NCI-H510A (cell line): ENCODE data around the gene FBXL4.
"Not testable (repeated sequence)": the region's sequence is repeated elsewhere in the genome, so short reads cannot be mapped to it uniquely, and the experiment has no call there.

ENCODE experiments used
- DNase-seq: peaks from one replicate; lab custom pipeline; 2025; lab: John Stamatoyannopoulos, UW

The FBXL4 gene

DNA sequence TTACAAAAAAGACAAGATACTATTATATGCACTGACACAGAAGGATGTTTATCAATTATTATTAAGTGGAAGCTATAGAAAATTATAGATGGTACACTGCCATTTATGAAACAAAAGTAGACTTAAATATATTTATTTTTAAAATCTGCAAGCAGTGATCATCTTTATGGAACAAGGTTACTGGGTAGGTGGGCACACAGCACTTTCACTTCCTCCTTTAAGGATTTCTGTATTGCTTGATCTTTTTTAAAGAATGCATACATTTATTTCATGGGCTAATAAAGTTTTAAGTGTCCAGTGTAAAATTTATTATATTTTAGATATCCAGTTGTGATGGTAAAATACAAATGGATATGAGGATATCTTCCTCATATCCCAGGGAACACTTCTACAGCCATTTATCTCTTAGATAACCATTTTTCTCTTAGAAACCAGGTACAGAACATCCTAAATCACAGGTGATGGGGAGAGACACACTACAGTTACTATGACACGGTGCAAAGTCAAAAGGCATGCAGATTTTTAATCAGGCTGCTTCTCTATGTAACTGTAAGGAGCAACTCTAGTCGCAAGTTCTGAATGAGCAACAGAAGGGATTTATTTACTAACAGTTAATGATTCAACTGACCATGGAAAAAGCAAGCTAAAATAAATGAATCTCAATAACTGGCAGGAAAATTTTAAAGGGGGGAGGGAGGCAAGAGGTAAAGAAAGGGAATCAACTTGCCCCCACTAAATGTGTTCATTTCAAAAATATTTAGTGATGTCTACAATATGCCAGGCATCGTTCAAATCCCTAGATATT is 2.2 kb downstream of the FBXL4 start:
- no peak for DNase-seq

DNA sequence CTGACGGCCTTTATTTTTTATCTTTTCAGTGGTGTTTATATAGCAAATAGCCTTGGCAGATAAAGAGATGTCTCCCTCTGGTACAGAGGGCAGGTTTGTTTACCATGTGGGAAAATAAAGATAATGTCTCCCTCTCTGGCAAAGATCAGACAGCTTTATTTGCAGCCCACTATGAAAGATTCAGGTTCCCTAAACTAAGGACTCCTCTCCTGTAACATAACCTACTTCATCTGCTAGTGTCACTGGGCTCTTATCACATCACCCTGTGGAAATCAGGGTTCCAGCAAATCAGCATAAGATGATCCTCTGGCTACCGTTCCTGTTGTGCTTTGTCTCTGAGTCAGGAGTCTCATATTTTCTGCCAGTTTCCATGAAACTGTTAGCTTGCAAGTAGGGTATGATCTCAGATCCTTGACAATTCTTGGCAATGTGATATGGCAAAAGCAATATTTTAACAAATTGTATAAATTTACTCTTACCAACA is 3.1 kb downstream of the FBXL4 start:
- no peak for DNase-seq

DNA sequence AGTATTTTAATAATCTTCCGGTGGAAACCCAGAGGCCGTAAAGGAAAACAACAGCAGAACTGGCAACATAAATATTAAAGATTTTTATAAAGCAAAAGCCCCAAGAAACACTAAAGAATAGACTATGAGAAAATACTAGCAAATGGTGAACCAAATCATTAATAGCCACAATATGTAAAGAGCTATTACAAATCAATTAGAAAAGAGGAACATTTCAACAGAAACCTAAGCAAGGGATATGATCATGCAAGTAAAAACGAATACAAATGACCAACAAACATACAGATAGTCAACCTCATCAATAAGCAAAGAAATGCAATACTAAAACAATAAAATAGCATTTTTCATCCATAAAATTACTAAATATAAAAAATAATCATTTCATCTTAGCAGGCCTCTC is 3.6 kb downstream of the FBXL4 start:
- DNase-seq: no peak

DNA sequence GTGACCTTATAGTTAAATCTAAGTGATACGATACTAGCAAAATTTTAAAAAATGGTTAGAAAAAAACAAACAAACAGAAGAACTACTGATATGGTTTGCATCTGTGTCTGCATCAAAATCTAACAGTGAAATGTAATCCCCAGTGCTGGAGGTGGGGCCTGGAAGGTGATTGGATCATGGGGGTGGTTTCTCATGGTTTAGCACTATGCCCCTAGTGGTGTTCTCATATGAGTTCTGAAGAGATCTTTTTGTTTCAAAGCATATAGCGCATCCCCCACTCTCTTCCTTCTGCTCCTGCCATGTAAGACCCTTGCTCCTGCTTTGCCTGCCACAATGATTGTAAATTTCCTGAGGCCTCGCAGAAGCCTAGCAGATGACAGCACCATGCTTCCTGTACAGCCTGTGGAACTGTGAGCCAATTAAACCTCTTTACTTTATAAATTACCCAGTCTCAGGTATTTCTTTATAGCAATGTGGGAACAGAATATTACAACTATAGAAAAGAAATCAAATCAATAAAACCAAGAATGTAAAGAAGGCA is 5.4 kb downstream of the FBXL4 start:
- no peak for DNase-seq

DNA sequence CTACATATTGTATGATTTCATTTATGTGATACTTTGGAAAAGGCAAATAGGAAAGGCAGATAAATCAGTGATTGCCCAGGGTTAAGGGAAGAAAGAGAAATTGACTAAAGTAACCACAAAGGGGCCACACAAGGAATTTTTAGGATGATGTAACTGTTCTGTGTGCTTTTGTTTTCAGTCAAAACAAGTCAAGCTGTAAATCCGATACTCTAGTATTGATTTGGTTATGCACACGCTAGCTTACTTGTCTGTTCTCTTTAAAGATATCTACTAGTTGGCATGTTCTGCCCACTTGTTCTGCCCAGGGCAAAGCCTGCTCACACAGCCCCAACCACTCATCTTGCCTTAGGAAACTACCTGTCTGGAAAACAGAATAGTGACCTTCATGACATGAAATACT is 6.4 kb downstream of the FBXL4 start:
- DNase-seq: no peak

DNA sequence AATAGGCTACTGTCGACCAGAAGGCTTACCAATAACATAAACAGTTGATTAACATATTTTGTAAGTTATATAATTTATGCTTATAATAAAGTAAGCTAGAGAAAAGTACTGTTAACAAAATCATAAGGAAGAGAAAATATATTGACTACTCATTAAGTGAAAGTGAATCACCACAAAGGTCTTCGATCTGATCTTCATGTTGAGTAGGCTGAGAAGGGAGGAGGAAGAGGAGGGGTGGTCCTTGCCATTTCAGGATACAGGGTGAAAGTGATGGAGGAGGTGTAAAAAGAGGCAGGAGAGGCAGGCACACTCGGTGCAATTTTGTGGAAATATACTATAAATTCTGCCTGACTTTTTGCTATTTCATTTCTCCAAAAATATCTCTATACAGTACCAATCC is 10.4 kb downstream of the FBXL4 start:
- DNase-seq: no peak

DNA sequence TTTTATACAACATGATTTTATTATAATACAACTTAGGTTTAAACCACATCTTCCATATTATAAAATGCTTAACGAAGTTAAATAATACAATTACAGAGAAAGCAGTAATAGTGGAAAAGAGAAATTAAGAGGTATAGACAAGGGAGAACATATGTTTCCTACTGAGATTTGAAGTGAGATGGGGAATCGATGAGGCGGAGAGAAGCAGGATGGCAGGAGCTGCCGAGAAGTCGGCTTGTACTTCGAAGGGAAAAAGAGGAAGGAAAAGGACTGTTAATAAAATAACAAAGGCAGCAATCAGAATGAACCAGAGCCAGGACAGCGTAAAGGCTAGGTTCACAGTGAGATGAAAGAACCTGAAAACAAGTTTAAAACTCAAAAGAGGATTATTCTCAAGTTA is 15.4 kb downstream of the FBXL4 start:
- no peak for DNase-seq

DNA sequence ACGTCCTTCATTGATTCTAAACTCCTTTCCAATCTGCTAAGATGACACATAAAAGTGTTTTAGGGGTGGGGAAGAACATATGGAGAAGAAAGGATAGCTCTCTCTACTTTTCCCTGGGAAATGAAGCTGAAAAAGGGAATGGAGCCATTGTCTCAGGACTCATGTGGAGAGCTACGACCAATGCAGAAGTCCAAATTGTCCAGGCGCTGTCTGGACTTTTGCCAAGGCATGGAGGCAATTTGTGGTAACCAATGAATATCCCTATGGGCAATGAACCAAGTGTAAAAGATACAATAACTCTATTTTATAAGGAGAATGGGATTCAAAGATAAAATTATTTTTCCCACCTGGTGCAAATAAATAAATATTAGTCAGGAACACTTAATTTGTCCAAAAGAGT is 16.1 kb downstream of the FBXL4 start:
- no peak for DNase-seq

DNA sequence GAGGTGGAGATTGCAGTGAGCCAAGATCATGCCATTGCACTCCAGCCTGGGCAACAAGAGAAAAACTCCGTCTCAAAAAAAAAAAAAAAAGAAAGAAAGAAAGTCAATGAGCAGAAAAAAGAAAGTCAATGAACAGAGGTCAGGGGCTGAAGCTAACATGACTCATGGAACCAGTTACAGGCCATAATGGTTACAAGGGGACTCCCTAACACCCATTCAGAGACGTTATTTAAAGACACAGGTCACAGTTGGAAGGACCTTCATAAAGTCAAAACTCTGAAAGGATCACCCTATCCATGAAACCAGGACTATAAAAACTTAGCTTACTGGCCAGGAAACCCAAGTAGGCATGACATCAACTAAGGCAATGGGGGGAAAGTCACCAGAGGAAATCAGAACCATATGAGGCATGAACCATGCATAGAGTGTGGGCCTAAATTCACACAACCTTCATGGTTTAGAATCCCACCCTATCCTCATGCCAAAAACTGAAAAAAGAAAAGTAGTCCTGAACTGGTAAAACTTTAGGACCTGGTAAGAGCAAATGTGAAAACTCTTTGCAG is 18.2 kb downstream of the FBXL4 start:
- DNase-seq: no peak

DNA sequence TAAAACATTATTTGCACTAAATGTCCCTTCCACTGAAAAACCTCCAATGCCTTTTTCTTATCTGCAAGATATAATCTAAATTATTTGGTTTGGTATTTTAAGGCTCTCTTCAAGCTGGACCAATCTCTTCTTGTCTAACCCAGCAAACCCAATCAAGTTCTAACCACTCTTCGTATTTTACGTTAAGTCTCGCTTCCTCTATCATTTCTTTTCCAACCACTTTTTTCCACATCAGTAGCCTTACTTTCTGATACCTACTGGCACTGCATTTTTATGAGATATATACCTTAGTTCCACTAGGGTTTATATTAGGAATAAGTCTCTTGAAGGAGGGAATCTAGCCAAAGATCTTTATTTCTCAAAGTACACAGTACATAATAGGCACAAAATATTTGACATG is 19.1 kb downstream of the FBXL4 start:
- DNase-seq: no peak

DNA sequence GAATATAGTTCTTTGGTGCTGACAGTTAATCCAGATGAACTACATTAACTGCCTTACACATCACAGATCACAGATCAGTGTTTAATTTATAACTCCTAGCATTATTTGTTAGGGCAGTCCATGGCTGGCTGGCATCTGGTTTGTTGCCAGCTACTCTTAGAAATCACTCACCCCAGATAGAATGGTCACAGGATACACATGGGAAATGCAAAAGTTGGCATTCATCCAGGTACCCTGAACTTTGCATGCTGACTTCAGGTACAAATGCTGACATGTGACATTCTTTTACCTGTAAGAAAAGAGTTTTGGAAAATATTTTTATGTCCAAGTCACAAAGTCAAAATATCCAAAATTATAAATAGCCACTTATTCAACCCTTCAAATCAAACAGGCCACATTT is 20.2 kb downstream of the FBXL4 start:
- no peak for DNase-seq

DNA sequence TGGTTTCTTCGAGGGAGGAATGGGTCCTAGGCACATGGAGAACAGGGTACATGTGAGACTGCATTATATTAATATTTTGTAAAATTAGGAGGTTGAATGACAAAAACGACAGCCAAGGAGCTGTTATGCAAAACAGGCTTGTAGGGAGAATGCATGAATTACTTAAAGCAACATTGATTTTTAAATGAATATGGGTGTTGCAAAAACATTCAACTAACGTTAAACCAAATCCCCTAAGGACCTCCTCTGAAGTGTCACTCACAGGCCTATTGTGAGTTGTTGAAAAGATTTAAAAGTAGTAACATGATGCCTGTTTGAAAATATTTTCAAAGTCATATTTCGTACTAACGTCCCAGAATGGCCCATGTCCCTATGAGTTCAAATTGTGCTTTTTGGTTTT is 21.9 kb downstream of the FBXL4 start:
- no peak for DNase-seq

DNA sequence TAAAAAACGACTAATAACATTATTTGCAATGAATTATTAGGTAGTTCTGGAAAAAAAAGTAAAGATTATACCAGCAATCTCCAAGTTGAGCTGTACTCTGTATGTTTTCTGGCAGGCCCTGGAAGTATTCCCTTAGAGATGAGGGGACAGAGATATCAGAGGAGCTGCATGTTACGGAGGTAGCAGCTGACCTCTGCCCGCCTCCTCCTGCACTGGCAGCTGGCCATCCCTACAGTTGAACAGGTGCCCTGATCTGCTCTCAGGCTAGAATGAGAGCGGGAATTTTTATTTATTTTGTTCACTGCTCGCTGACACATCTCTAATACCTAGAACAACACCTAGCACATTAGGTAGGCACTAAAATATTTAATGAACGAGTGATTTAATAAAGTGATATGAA is 23.1 kb downstream of the FBXL4 start:
- no peak for DNase-seq

DNA sequence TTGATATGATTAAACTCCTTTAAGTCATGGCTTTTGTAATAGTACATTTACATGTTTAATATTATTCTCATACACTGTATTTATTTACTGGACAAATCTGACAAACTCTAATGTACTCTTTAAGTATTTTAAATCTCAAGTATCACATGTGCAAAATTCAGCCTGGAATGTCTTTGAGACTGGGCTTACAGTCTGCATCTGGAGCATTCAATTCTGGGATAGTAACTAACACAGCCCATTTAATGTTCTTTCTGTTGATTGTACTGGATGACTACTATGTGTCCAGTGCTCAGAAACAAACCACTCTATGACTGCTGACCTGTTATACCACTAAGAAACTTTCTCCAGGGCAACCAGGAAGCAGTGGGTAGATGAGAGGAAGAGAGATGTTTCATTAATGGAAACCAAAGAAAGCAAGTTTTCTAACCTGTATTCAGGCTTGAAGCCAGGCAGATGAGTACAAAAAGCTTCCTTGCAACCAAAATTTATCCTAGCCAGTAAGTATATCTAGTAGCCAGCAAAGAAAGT is 26.8 kb downstream of the FBXL4 start:
- DNase-seq: no peak

DNA sequence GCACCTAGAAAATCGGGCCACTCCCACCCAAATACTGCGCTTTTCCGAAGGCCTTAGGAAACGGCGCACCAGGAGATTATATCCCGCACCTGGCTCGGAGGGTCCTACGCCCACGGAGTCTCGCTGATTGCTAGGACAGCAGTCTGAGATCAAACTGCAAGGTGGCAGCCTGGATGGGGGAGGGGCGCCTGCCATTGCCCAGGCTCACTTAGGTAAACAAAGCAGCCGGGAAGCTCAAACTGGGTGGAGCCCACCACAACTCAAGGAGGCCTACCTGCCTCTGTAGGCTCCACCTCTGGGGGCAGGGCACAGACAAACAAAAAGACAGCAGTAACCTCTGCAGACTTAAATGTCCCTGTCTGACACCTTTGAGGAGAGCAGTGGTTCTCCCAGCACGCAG is 36.8 kb downstream of the FBXL4 start:
- not testable (repeated sequence) for DNase-seq

DNA sequence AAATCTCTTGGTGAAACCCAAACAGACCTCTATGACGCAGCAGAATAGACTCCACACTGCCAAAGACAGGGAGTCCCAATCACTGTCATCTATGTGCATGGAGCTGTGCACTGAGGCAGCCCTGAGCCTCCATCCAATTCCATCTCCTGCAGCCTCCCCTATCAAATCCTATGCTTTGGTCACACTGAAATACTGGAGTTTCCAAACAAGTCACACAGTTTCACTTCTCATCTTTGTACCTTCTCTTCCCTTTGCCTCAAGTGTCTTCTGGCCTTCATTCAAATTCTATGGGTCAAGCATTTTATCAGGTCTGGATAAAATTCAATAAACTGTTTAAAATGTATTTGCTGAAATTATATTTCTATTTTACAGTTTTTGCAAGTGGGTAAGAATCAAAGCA is 38.5 kb downstream of the FBXL4 start:
- DNase-seq: no peak

DNA sequence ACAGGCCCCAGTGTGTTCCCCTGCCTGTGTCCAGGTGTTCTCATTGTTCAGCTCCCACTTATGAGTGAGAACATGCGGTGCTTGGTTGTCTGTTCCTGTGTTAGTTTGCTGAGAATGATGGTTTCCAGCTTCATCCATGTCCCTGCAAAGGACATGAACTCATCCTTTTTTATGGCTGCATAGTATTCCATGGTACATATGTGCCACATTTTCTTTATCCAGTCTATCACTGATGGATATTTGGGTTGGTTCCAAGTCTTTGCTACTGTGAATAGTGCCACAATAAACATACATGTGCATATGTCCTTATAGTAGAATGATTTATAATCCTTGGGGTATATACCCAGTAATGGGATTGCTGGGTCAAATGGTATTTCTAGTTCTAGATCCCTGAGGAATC is 41.4 kb downstream of the FBXL4 start:
- DNase-seq: not testable (repeated sequence)

DNA sequence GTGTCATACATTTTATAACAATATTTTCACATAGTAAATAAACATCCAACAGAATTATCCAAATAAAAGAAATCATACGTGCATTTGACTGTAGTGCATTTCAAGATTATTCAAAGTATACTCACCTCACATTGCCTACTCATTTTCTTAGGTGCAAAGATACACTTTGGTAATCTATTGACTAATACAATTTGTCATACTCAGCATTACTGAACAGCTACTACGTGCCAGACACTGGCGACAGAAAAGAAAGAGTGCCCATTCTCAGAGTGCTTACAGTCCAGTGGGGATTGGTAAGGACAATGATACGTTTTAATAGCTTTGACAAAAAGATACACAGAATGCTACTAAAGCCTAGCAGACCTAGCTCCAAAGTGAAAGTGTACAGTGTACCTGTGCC is 42.0 kb downstream of the FBXL4 start:
- DNase-seq: no peak

DNA sequence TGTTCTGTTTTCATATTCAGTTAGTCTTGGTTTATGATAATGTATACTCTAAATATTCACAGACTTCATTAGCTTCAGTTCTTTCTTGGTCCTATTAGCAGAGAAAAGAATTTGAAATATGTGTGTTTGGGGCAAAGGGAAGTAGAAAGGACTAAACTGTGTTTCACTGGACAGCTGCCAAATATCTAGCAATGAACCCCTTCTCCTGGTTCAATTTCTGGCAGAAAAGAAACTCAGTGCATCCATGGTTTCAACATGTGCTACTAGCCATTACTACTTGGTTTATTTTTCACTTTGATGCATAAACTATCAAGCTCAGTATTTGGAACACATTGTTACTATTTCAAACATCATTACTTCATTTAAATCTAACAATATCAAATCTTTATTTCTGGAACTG is 43.6 kb downstream of the FBXL4 start:
- no peak for DNase-seq

DNA sequence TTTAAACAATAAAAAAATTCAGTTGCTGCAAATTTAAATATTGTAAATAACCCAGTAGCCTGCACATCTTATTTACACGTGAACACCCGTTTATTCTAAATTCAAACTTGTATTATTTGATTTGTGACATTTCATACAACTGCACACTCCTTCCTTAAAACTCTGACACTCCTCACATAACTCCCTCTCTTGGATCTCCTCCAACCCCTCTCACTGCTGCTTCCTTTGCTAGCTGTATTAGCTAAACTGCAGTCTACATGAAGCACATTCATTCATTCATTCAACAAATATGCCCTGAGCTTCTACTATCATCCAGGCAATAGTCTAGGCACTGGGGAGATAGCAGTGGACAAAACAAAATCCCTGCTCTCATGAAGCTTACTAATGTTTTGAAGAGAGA is 47.0 kb downstream of the FBXL4 start:
- no peak for DNase-seq

DNA sequence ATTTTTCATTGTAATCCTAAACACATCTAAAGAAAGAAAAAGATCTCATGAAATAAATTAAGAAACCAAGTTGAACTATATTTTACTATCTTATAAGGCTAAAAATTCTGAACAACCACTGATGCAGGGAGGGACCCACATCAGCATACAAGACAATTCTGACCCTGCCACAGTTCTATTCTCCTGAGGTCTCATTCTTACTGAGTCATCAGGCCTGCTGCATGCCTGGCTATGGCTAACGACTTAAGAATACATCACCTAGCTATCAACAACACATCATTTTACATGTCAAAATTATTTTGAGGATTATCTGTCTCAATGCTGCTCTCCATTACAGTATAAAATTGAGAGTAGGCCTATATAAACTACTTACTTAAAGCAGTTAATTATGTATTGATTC is 52.9 kb downstream of the FBXL4 start:
- DNase-seq: no peak

DNA sequence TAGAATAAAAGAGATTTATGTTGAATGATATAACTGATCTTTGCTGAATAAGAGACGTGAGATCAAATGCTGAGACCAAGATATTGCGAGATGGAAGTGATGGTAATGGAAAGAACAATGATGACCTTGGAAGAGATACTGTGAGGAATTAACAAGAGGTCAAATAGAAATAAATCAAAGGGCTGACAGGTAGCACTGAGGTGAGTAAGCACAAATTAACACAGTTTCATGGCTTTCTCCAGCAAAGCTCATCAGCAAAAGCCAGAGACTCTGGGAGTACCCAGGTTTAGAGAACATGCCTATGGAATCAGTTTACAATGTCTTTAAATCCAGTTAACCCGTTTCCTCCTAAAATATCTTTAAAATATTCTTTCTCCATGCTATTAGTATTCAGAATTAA is 60.1 kb downstream of the FBXL4 start:
- no peak for DNase-seq

DNA sequence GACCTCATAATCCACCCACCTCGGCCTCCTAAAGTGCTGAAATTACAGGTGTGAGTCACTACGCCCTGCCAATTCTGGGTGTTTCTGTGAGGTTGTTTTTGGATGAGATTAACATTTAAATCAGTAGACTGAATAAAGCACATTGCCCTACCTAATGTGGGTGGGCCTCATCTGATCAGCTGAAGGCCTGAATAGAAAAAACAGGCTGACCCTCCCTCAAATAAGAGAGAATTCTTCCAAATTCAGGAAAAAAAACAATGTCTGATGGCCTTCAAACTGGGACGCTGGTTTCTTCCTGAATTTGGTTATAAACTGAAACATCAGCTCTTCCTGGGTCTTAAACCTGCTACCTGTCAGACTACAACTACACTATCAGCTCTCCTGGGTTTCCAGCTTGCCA is 62.4 kb downstream of the FBXL4 start:
- DNase-seq: no peak
